ENCODE results near the gene ABHD14A.

DNA sequence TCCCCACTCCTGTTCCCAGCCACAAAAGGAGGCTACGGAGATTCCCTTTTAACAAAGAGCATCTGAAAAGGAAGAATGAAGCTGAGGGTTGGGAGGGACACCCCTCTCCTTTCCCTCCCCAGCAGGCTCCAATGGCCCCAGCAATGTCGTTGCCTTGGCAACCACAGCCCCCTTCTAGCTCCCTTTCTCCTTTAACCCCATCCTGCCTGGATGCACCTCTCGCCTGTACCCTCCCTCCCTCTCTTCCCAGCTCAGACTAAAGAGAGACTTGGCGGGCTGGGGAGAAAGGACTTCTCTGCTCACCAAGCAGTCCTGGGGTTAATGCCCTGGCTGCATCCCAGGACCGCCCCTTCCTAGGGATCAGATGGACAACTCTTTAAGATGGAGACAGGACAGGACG, 27.9 kb downstream of the ABHD14A start:
- TF ChIP-seq EP300 (IDR thresholded peaks at IDR 0.05) (no peak), CTCF (IDR thresholded peaks at IDR 0.05) (no peak)

Data from ovary (tissue), 3 donors.